HL-60/S4 treated with phorbol 12-myristate 13-acetate at 8.2 ng/mL for 4 days and 3 days (cell line): ENCODE results near the gene TNPO3.

Experiments
- in situ Hi-C: fragments of 300-500 bp; cut with MboI; formaldehyde crosslinking; loops from 2 replicates; pipeline ENCODE4 v1.15.0; 2022; ENCODE audit warnings: low sequenced_read_pairs

Gene TNPO3

DNA sequence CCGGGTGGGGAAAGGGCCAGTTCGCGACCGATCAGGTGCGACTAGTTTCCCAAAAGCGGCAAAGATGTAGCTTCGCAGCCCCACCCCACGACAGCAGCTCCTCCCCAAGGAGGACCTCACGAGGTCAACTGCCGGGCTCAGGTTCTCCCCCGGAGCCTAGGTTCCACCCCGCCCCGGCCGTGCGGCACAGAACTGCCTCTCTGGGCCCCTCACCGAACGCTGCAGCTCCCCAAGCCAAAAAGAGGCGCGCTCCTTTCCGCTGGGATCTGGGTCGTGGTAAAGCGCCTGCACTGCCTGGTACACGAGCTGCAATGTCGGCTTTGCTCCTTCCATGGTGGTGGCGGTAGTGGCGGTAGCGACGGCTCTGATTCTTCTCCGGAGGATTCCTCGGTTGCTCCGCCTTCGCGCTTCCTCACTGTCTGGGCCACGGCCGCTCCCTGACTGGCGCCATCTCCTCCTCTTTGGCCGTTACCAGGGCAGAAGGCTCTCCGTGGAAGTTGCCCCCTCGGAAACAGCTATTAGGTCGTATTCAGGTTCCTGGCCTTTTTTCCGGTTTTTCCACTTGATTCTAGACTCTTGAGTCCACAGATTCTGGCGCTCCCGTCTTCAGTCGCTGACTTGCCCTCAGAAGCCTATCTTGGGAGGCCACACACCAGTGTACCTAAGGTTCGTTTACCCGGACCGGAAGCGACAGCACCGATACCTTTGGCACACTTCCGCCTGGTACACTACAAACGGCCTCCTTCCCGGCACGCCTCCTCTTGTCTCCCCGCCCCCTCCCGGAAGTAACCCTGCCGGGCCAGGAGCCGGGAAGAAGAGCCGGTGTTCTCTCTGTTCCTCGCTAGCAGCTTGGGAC, at the start of gene TNPO3:
Gene TNPO3 (minus strand): TSS at position 674 of the 856 bp plus-strand sequence. CDS start 341 bp downstream, at position 333.
- in situ Hi-C loops, result no loop called here

DNA sequence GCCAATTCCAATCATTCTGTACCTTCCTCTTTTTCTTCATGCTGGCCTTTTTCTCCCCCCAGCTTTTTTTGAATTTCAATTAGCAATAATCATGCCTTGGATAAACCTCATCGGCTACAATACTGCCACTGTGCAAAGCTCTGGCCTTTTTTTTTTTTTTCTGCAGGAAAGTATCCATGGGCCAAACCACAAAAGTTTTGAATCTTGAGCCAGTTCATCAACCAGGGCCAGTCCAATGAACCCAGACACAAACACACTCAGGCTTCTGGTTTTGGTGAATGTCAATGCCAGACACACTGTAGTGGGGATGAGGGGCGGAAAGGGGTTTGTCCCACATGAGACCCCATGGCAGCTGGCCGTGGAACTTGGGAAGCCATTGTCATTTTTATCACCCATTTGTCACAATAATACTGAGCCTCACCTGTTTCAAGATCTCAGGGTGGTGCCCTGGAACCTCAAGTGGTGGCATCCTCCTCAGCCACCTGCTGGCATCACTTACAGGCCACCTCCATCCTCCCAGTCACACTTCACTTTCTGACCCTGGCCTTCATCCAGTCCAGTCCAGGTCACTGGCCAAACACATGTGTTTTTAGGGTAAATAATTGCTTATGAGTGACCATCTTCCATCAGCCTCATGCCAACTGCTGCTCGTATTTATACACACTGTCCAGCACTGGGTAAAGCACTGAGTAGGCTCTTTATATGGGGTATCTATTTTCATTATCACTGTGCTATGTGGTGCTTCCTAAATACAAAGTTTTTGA, 48.8 kb upstream of the TNPO3 start:
- in situ Hi-C loops, result no loop called here

DNA sequence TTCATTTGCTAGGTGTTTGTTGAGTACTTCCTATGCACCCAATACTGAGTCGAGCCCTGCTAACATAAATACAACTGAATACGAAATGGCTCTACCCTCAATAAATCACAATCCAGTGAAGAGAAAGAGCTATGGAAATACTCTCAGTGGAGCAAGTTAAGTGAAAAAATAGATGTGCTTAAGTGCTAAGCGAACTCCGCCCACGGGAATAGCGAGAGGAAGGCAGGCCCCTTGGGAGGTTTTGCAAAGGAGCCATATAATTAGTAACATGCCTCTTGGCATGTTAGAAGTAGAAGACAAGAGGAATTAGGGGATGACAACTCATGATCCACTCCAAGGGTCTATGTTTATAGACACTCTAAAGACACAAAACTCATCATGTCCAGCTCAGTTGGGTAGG, 46.8 kb upstream of the TNPO3 start:
- in situ Hi-C loops, result no loop called here

DNA sequence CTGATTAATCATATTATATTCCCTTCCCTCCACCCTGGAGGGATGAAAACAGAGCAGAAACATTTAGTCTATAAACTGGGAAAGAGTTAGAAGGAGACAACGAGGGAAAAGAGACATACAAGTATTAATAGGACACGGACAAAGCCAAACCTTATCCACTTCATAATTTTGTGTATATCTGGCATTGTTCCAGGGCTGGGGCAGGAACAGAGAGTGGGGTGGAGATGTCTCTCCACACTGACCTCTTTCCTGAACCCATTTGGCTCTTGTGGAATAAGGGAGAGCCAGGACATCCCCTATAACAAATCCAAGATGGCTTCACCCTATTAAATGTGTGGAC, 45.9 kb upstream of the TNPO3 start:
- in situ Hi-C loops, result no loop called here

DNA sequence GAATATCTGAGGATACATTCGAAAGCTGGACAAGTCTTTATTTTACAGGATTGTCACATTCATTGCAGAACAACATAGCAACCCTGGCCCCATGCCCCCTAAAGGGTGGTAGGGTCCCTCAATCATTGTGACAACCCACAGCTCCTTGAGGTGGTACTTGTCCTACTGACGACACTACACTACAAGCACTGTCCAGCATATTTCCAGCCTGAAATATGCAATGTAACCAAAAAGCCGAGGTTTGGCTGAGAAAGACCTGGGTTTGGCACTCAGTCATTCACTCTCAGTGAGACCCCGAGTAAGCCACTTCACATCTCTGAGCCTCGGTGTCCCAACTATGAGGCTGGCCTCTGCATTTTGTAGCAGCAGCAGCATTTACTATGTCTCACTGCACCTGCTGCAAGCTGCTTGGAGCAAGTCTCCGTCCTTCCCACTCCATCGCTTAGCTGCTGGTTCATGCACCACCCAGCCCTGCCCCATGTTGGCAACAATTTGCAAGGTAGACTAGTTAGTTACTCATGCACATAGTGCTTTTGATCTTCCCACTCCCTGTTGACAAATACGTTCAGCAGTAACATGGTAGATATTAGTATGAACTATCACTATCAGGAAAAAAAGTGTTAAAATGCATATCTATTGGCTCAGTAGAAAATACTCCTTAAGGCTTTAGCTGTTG, 43.6 kb upstream of the TNPO3 start:
- in situ Hi-C loops, result no loop called here

DNA sequence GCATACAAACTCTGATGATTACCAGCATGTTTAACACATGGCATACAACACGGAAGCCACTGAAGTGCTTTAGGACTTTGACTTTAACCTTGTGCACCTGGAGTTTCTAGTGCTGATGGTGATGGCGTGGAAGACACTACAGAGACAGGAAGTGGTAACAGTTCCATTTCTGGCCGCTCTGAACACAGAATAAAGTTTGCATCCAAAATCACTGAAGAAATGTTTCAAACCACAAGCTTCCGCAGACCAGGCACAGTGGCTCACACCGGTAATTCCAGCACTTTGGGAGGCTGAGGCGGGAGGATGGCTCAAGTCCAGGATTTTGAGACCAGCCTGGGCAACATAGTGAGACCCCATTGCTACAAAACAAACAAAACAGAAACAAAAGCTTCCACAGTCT, 40.3 kb upstream of the TNPO3 start:
- in situ Hi-C loops, result no loop called here

DNA sequence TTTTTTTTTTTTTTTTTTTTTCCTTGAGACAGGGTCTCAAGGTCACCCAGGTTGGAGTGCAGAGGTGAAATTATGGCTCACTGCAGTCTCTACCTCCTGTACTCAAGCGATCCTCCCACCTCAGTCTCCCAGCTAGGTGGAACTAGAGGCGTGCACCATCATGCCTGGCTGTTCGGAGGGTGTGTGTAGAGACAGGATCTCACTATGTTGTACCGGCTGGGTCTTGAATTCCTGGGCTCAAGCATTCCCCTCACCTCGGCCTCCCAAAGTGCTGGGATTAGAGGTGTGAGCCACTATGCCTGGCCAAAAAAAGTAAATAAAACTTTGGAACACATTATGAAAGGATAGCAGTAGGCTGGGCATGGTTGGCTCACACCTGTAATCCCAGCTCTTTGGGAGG, 39.6 kb upstream of the TNPO3 start:
- in situ Hi-C loops, result no loop called here

DNA sequence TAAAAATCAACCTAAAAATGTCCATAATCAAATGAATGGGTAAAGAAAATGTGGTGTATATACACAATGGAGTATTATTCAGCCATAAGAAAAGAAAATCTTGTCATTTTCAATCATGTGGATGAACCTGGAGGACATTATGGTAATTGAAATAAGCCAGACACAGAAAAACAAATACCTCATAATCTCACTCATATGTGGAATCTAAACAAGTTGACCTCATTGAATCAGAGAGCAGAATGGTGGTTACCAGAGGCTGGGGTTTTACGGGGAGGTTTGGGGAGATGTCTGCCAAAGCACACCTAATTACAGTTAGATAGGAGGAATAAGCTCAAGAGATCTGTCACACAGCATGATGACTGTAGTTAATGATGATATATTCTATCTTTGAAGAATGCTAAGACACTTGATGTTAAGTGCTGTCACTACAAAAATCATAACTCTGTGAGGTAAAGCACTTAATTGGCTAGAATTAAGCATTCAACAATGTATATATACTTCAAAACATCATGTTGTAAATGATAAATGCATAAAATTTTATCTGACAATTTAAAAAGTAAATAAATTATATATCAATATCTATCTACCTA, 39.1 kb upstream of the TNPO3 start:
- in situ Hi-C loops, result no loop called here

DNA sequence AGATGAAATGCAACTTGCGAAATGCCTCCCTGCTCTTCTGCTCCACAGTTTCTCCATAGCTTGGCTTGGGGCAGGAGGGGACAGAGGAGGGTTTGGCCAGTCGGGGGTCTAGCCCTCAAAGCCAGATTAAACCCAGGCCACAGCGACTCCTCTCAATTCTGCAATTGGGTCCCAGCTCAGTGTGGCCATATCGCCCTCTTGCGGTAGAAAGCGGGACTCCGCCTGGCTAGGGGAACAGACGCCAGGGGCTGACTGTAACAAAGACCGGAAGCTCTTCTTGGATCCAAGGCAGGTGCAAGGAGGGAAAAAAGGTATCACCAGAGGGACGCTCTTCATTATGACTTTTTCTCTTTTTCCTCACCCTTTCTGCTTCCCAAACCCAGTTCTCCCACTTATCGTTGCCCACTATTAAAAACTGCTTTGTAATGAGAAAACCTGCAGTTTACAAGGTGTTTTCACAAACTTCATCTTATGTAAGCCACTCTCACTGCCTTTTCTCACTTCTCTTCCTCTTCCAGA, 36.6 kb upstream of the TNPO3 start:
- in situ Hi-C loops, result no loop called here

DNA sequence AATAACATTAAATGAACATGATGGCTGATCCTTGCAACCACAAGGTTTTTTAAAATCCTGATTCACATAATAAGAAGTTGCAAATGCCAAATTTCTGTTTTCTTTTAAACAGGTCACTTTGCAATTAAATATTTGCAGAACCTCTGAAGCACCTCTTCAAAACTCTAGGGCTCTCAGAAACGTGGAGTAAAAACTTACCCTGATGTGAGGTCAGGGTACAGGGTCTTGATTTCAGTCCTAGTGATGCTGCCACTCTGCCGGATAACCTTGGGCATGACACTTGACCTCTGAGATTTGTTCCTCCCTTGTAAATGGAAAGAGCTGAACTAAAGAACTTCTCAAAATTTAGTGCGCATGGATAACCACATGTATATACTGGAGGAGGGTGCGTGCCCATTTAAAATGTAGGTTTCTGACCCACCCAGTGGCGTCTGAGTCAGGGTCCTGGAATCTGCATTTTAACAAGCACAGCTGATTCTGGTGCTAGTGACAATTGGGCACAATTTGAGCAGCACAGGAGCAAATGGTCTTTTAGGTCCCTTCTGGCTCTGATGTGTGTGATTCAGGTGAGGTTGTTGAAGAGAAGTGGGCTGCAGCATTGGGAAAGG, 35.5 kb upstream of the TNPO3 start:
- in situ Hi-C loops, result no loop called here

DNA sequence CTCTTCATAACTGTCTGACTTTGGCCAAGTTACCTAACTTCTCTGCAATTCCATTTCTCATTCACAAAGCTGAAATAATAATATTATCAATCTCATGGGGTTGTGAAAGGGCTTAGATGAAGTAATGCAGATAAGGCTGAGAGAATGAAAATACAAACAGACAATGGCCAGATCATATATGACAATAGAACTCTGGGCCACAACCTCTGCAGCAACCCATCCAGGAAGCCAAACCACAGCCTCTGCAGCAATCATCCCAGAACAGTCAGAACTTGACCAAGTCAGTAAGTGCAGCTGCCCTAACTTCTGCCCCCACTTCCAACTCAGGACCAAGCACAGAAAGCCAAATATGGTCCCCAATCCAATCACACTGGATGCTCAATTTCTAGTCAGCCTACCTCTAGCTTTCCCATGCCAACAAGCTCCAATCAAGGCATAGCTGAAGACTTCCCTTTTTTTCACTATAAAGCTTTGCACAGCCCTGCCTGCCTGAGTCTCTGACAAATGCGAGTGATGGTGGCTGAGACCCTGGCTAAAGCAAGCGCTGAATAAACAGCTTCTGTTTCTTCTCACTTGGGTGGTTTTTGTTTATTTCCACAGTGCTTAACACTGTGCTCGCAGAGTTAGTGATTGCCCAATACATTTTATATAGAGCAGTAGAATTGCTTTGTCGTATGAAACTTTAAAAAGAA, 34.8 kb upstream of the TNPO3 start:
- in situ Hi-C loops, result no loop called here

DNA sequence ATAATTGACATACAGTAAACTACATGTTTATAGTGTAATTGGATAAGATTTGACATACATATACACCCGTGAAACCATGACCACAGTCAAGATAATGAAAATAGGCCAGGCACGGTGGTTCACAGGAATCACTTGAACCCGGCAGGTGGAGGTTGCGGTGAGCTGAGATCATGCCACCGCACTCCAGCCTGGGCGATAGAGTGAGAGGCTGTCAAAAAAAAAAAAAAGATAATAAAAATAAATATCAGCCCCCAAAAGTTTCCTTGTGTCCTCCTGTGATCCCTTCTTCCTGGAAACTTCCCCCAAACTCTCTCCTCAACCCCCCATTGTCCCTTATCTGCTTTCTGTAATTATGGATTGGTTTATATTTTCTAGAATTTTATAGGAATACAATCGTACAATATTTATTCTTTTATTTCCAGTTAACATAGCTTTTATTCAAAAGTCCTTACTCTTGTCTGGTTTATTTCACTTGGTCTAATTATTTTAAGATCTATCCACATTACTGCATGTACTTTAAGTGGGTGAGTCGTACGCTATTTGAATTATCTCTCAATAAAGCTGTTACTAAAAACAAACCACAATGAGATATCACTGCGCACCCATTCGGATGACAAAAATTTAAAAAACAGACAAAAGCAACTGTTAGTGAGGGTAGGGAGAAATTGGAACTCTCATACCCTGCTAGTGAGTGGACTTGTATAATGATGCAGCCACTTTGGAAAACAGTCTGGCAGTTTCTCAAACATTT, 30.1 kb upstream of the TNPO3 start:
- in situ Hi-C loops, result no loop called here

DNA sequence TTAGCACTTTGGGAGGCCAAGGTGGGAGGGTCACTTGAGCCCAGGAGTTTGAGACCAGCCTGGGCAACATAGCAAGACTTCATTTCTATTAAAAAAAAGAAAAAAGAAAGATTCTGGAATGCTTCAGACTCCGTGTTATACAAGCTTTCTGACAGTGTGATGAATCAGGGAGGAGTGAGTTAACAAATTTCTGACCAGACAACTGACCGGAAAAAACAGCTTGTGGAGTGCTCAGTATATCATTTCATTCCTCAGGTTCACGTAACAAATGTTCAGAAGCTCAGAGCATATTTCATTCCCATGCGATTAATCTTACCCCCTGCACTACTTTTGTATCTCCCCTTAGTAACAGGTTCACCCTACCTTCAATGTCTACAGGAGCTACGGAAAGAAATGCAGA, 28.6 kb upstream of the TNPO3 start:
- in situ Hi-C loops, result no loop called here

DNA sequence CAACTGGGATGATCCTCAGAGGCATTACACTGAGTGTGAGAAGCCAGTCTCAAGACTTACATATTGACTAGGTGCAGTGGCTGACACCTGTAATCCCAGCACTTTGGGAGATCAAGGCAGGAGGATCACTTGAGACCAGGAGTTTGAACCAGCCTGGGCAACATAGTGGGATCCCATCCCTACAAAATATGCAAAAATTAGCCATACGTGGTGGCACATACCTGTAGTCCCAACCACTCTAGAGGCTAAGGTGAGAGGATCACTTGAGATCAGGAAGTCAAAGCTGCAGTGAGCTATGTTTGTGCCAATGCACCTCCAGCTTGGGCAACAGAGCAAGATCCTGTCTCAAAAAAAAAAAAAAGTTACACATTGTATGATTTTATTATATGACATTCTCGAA, 23.5 kb upstream of the TNPO3 start:
- in situ Hi-C loops, result no loop called here

DNA sequence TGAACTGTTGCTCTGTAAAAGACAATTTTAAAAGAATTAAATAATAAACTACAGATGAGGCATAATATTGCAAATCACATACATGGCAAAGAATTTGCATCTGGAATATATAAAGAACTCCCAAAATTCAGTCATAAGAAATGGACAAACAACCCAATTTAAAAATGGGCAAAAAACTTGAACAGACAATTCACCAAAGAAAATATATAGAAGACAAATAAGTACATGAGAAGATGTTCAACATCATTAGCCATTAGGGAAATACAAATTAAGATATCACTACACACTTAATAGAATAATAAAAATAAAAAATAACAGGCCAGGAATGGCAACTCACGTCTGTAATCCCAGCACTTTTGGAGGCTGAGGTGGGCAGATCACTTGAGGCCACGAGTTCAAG, 22.0 kb upstream of the TNPO3 start:
- in situ Hi-C loops, result no loop called here

DNA sequence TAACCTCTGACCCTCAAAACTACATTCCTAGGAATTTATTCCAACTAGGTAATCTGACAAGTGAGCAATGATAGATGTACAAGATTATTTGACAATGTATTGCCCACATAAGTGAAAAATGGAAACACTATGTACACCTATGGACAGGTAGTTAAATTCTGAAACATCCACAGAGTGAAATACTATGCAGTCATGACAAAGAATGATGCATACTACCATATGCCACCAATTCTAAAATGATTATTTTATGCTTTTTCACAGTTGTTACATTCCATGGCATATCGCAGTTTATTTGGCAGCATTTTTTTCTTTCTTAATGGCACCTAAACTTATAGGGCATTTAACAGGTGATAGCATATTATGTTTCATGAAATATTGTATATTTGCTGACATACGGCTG, 20.1 kb upstream of the TNPO3 start:
- in situ Hi-C loops, result no loop called here

DNA sequence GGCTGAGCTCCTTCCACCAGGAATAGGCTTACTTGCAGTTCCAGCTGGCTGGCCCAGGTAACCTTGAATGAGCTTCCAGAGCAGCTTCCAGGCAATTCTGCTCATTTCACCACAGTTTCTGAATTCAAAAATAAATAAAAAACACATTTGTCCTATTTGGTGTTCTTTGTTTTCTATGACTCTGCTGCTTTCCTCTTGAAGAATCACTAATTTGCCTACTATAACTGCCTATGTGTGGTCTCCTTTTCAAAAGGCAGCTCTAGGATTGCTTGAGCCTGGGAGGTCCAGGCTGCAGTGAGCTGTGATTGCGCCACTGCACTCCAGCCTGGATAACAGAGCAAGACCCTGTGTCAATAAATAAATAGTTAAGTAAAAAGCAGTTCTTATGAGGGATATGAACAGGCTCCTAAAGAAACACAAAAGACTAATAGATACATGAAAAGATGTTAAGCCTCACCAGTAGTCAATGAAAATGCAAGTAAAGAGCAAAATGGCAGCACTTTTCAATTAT, 19.5 kb upstream of the TNPO3 start:
- in situ Hi-C loops, result no loop called here

DNA sequence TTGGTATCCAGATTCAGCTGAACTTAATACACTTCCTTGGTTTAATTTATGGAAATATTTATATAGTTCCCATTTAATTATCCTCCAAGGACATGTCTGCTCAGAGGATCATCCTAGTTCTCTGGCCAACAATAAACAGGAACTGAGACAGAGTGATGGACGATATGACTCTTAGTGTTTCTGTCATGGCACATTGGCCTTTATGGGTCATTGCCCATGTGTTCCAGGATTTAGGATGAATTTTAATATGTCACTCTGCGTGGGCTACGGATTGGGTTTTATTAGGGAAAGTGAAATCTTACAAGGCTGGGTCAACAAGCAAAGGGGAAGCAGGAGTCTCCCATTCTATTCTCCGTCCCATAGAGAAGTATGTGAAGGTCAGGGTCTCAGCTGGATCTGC, 18.8 kb upstream of the TNPO3 start:
- in situ Hi-C loops, result no loop called here

DNA sequence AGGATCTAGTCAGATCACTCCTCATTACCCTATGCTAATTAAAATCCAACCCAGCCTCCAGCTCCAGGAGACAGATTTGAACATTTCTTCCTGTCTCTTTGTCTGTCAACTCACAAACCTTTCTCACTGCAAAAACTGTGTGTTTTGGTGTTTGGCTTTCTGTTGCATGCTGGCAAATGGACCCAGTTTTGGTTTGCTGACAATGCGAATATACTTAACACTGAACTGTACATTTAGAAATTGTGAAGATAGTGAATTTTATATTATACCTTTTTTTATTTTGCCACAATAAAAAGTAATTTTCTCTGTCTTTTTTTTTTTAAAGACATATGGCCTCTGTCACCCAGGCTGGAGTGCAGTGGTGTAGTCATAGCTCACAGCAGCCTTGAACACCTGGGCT, 18.3 kb upstream of the TNPO3 start:
- in situ Hi-C loops, result no loop called here
